AG09319 (cell line): ENCODE data around the gene CST9.
A peak's percentile ranks its signal among the peaks of the same experiment; 100 is the strongest.
"Not testable (repeated sequence)": the region's sequence is repeated elsewhere in the genome, so short reads cannot be mapped to it uniquely, and the experiment has no call there.

Source experiments
- DNase-seq: peaks from one replicate; pipeline ENCODE4 v3.0.0-alpha.2; 2010; ENCODE audit warnings: low read depth; ENCODE audit errors: extremely low read depth
- TF ChIP-seq, protein P1 (sequence below): IDR thresholded peaks from 2 replicates; pipeline ENCODE4 v1.5.1; 2011; ENCODE audit warnings: low read depth, mild to moderate bottlenecking, inconsistent platforms, low read length, moderate library complexity

CST9 gene

DNA sequence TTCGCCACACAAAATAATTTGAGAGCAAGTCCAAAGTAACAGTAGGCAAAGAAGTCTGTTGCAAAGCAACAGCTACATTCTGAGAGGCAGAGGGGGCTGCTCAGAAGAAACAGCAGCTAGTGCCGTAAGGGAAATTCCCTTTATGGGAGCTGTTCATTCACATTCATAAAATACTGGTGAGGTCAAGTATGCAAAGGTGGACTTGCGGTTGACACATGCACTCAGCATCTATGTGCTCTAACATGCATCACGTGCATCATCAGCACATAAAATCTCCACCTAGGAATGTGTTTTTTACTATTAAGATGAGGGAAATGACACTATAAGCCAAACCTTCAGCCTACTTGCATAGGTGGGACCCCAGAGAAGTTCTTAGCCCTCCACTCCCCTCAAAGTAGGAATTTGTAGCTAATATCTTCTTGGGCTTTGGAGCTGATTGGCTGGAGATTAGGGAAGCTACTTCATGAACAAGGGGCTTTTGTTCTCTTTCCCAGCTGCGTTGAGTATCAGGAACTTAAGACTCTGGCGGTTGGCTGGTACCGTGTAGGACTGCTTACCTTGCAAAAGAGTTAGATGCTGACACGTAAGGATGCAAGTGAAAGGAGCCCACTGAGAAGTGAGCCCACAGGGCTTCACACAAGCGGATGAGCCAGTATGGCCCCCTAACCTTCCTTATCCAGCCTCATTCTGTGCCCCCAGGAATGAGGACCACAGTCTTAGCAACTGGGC, 19.7 kb upstream of the CST9 start:
- TF ChIP-seq, protein P1, sequence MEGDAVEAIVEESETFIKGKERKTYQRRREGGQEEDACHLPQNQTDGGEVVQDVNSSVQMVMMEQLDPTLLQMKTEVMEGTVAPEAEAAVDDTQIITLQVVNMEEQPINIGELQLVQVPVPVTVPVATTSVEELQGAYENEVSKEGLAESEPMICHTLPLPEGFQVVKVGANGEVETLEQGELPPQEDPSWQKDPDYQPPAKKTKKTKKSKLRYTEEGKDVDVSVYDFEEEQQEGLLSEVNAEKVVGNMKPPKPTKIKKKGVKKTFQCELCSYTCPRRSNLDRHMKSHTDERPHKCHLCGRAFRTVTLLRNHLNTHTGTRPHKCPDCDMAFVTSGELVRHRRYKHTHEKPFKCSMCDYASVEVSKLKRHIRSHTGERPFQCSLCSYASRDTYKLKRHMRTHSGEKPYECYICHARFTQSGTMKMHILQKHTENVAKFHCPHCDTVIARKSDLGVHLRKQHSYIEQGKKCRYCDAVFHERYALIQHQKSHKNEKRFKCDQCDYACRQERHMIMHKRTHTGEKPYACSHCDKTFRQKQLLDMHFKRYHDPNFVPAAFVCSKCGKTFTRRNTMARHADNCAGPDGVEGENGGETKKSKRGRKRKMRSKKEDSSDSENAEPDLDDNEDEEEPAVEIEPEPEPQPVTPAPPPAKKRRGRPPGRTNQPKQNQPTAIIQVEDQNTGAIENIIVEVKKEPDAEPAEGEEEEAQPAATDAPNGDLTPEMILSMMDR = no peak
- no peak for DNase-seq

DNA sequence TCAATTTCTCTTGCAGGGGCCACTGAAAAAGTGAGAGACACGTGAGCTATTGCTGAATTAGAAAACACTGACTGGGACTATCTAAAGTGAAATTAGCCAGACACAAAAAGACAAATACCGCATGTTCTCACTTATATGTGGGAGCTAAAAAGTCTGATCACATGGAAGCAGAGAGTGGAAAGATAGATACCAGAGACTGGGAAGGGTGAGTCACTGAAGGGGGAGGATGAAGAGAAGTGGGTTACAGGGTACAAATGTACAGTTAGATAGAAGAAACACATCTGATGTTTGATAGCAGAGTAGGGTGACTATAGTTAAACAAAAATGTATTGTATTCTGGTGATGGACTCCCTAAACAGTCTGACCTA, 18.6 kb upstream of the CST9 start:
- DNase-seq = no peak
- TF ChIP-seq, protein P1 = no peak

DNA sequence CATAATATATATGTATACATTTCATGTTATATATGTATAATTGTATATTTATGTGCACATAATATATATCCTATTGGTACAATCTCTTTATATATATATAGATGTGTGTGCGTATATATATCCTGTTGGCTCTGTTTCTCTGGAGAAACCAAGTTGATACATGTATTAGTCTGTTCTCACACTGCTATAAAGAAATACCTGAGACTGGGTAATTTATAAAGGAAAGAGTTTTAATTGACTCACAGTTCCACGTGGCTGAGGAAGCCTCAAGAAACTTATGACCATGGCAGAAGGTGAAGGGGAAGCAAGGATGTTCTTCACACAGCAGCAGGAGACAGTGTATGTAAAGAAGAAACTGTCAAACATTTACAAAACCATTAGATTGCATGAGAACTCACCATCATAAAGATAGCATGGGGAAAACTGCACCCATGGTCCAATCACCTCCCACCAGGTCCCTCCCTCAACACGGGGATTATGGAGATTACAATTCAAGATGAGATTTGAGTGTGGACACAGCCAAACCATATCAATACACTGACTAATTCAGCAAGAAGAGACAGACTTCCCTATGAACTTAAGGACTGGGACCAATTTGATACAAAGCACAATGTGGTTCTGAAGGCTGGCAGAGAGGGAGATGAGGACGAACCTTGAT, 18.1 kb upstream of the CST9 start:
- no peak for DNase-seq
- TF ChIP-seq, protein P1 = no peak

DNA sequence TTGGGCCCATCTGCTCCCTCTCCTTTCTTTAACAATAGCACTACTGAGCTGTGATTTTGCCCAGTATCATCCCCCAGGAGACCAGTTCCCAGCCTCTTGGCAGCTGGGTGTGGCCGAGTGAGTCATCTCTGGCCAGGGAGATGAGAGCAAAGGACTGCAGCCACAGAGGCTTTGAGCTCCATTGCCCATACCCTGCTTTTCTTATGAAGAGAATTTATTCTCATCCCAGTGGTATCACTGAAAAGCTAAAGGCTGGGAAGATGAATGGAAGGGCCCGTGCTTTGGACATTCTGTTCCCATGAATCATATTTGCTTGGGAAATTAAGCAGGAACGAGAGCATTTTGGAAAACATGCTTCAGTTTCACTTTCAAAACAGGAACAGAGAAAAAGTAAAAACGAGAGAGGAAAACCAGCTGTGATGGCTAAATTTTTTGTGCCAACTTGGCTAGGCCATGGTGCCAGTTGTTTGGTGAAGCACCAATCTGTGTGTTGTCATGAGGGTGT, 17.2 kb upstream of the CST9 start:
- TF ChIP-seq, protein P1 = no peak
- peak; percentile 41 for DNase-seq

DNA sequence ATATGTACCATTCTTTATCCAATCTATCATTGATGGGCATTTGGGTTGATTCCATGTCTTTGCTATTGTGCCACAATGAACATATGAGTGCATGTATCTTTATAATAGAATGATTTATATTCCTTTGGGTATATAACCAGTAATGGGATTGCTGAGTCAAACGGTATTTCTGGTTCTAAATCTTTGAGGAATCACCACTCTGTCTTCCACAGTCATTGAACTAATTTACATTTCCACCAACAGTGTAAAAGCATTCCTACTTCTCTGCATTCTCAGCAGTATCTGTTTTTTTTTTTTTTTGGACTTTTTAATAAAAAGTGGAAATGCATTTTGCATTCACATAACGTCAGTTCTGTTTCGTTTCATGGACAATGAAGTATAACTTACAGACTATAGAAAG, 16.7 kb upstream of the CST9 start:
- DNase-seq = not testable (repeated sequence)

DNA sequence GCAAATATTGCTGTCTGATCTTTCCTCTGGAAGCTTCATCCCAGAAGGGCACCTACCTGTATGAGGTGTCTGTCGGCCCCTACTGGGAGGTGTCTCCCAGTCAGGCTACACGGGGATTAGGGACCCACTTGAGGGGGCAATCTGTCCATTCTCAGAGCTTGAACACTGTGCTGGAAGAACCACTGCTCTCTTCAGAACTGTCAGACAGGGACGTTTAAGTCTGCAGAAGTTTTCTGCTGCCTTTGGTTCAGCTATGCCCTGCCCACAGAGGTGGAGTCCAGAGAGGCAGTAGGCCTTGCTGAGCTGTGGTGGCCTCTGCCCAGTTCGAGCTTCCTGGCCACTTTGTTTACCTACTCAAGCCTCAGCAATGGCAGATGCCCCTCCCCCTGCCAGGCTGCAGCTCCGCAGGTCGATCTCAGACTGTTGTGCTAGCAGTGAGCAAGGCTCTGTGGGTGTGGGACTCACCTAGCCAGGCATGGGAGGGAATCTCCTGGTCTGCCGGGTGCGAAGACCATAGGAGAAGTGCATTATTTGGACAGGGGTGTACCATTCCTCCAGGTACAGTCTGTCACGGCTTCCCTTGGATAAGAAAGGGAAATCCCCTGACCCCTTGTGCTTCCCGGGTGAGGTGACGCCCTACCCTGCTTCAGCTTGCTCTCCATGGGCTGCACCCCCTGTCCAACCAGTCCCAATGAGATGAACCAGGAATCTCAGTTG, 15.1 kb upstream of the CST9 start:
- DNase-seq = not testable (repeated sequence)

DNA sequence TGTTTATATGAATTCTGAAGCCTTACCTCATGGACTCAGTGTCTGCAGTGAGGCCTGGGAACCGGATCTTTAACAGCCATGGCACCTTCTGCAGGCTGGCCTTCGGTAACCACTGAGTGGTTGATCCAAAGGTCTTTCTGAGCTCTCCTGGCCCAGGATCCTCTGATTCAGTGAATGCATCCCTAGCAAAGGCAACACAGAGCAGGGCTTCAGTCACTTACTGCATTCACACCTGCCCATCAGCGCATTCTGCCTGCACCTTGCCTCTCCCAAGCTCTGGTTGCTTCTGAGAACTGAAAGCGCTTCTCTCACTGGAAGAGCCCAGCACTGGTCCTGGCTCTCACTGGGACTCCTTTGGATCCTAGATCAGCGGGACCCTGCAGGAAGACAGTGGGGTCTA, 8.4 kb upstream of the CST9 start:
- DNase-seq = no peak
- TF ChIP-seq, protein P1 = no peak

DNA sequence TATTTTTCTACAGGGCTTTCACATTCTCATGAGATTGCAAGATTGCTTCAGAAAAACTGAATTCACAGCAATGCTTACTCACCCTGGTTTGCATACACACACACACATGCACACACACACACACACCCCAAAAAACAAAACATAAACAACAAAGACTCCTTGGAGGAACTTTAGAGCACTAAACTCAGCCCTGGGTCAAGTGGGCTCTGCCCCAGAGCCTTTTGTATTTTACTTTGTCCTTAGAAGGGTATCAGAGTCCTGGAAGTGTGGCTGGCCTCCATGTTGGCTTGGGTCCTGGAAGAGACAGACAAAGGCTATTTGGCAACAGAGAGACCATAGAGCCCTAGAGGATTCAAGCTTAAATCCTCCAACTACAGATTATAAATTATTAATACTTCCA, 8.0 kb upstream of the CST9 start:
- TF ChIP-seq, protein P1 = no peak

More for the DNA sequence above, 8.0 kb upstream of the CST9 start:
- no peak for DNase-seq
